Bronchial epithelial cell (primary cell): ENCODE data around the gene SH3GL2. TPM values are rescaled to one million over a fixed set of nuclear protein-coding genes. Genes with fewer than 3 reads are reported as not detected.

Experiments
- DNase-seq: peaks from one replicate; pipeline ENCODE4 v3.0.0-alpha.2; 2010; ENCODE audit warnings: low read depth
- FAIRE-seq: peaks from 2 replicates; lab custom pipeline; 2011; peaks lifted over from hg19 to GRCh38; lab: Jason Lieb, UNC
- H3K27me3 ChIP-seq: 2 replicates; pipeline ENCODE4 v1.5.1; 2011; ENCODE audit warnings: low read length; ENCODE audit not compliant: control insufficient read depth, insufficient read depth
- H3K36me3 ChIP-seq: 2 replicates; pipeline ENCODE4 v1.5.1; 2011; ENCODE audit warnings: low read length; ENCODE audit not compliant: control insufficient read depth, insufficient read depth
- H3K4me3 ChIP-seq: 2 replicates; pipeline ENCODE4 v1.5.1; 2011; ENCODE audit warnings: mild to moderate bottlenecking, low read depth, low read length, control low read depth
- total RNA-seq: library from RNA; depleted of rRNA; stranded (reverse); fragments of >200 nt; gene quantifications from 2 replicates; pipeline ENCODE4 v1.2.1, GENCODE V29; 2014
- TF ChIP-seq, protein P1 (sequence below): IDR thresholded peaks from 2 replicates; pipeline ENCODE4 v1.5.1; 2011; ENCODE audit warnings: mild to moderate bottlenecking, moderate library complexity, low read length, control low read depth, inconsistent platforms; ENCODE audit not compliant: insufficient read depth, severe bottlenecking

The SH3GL2 gene
- total RNA-seq, 1 donor from 2014 or later, result not detected

GRCh38 chr9:17789316-17789715 is 210.4 kb downstream of the SH3GL2 start:
- no peak for DNase-seq
- H3K36me3 ChIP-seq, result no peaks in the 10 kb centered on the region
- no peak overlapping the region for H3K4me3 ChIP-seq
- FAIRE-seq, result no peak
- no peaks in the 10 kb centered on the region for H3K27me3 ChIP-seq
- TF ChIP-seq, protein P1, sequence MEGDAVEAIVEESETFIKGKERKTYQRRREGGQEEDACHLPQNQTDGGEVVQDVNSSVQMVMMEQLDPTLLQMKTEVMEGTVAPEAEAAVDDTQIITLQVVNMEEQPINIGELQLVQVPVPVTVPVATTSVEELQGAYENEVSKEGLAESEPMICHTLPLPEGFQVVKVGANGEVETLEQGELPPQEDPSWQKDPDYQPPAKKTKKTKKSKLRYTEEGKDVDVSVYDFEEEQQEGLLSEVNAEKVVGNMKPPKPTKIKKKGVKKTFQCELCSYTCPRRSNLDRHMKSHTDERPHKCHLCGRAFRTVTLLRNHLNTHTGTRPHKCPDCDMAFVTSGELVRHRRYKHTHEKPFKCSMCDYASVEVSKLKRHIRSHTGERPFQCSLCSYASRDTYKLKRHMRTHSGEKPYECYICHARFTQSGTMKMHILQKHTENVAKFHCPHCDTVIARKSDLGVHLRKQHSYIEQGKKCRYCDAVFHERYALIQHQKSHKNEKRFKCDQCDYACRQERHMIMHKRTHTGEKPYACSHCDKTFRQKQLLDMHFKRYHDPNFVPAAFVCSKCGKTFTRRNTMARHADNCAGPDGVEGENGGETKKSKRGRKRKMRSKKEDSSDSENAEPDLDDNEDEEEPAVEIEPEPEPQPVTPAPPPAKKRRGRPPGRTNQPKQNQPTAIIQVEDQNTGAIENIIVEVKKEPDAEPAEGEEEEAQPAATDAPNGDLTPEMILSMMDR, result no peak

GRCh38 chr9:17793713-17794622 is 215.1 kb downstream of the SH3GL2 start:
- DNase-seq, result peak; percentile 2
- Histone ChIP-seq H3K36me3 (no peaks in the 10 kb centered on the region), H3K4me3 (no peak overlapping the region), H3K27me3 (no peaks in the 10 kb centered on the region)
- no peak for FAIRE-seq
- TF ChIP-seq, protein P1, result no peak

GRCh38 chr9:17795744-17796143 is 216.9 kb downstream of the SH3GL2 start:
- FAIRE-seq (no peak), DNase-seq (no peak)
- H3K4me3 ChIP-seq, result no peak overlapping the region
- TF ChIP-seq, protein P1, result no peak
- no peaks in the 10 kb centered on the region for H3K27me3 ChIP-seq
- no peaks in the 10 kb centered on the region for H3K36me3 ChIP-seq

- FAIRE-seq, result no peak
- Histone ChIP-seq H3K4me3 (no peak overlapping the region), H3K36me3 (no peaks in the 10 kb centered on the region), H3K27me3 (no peaks in the 10 kb centered on the region)
- peak; percentile 18 for DNase-seq
- TF ChIP-seq, protein P1, result no peak
These were observed 220.5 kb downstream of the SH3GL2 start for GRCh38 chr9:17799369-17799768.

DNA sequence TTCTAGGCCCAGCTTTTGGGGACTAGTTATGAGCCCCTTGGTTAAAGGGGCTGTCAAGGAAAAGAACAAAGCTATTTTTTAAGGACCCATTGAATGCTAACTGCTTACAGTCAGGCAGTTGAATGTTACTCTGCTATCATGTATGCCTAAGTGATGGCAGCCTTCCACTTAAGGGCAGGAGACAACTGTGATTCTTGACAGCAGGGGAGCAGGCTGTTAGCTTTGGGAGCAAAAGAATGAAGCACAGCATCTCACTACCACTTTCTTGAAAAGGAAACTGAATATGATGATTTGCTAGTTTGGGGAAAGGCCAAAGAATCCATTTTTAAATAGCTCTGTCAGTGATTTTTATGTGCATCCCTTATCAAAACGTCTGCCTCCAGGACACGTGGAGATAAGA is 221.6 kb downstream of the SH3GL2 start:
- no peaks in the 10 kb centered on the region for H3K36me3 ChIP-seq
- DNase-seq, result no peak
- no peak for FAIRE-seq
- no peaks in the 10 kb centered on the region for H3K27me3 ChIP-seq
- no peak overlapping the region for H3K4me3 ChIP-seq
- TF ChIP-seq, protein P1, result no peak
